GM18507 (cell line): ENCODE data around the gene BCR.

ENCODE experiments used
- DNase-seq: peaks from one replicate; pipeline ENCODE4 v3.0.0; 2011; ENCODE audit warnings: low read depth; ENCODE audit not compliant: insufficient read length; ENCODE audit errors: extremely low spot score
- FAIRE-seq: peaks from 2 replicates; lab custom pipeline; 2011; peaks lifted over from hg19 to GRCh38; lab: Jason Lieb, UNC

BCR gene

DNA sequence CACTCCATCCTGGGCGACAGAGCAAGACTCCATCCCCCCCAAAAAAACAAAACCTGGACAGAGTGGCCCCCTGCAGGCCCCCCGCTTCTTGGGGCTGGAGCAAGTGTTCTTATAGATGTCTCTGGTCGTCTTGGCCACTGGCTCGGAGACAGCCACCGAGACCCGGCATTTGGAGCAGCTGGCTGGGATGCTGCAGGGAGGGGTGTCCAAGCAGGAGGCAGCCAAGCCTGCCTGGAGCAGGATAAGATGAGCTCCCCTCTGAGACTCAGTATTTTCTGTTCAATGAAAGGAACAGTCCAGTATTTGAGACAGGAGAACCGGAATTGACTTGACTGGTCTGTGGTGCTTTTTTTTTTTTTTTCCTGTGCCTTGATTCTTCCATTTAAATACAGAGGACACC, 44.5 kb downstream of the BCR start:
- DNase-seq, result no peak
- no peak for FAIRE-seq

DNA sequence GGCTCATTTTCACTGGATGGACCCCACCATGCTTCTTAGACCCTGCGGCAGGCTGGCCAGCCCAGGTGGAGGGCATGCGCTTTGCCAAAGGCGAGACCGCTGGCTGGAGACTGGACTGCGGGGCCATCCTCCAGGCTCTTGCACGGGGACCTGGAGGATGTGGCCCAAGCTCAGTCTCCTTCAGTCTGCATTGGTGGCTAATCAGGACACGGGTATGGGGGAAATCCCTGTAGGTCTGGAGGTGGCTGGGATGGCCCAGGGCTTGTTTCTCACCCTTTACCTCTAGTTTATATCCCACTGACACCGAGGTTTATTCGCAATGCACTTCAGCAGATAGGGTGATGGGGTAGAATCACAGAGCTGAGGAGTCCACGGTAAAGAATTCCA, 45.0 kb downstream of the BCR start:
- FAIRE-seq (no peak), DNase-seq (no peak)

DNA sequence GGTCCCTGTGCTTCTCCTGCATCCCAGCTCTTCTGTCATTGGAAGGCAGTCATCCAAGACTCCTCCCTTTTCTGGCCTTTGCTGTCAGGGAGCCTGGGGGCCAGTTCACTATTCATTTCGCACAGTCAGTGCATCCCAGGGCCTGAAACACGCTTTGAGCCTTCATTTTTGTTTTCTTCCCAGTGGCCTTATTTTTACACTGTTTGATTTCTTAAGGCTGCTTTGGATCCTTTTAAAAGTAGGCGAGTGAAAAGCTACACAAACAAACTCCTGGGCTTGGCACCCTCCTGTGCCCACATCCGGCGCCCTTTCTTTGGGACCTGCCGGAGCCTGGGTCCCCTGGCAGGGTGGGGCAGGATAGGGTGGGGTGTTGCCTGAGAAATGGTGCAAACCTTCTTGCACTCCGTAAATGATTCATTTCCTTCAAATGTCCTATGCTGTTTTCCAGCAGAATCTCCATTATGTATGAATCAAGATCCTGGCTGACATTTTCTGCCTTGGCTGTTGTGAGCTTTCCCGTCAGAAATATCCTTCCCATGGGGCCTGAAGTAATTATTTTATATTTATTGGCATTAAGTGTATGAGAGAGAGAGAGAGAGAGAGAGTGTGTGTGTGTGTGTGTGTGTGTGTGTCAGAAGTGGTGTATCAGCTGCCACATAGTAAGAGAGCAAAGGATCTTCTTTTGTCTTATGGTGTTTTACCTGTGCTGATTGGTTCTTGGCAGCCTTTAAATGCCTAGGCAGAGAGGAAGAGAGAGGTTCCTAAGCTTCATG, 45.6 kb downstream of the BCR start:
- FAIRE-seq, result no peak
- no peak for DNase-seq

DNA sequence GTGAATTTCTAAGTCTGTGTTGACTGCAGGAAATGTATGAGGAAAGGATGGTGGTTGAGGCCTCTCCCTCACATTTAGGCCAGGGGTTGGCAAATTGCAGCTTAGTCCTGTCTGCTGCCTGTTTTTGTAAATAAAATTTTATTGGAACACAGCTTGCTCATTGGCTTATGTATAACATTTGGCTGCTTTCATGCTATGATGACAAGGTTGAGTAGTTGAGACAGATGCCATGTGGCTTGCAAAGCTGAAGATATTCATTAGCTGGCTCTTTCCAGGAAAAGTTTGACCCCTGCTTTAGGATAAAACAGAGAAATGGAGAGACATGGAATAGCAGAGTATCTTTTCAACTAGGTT, 46.2 kb downstream of the BCR start:
- FAIRE-seq, result no peak
- no peak for DNase-seq

DNA sequence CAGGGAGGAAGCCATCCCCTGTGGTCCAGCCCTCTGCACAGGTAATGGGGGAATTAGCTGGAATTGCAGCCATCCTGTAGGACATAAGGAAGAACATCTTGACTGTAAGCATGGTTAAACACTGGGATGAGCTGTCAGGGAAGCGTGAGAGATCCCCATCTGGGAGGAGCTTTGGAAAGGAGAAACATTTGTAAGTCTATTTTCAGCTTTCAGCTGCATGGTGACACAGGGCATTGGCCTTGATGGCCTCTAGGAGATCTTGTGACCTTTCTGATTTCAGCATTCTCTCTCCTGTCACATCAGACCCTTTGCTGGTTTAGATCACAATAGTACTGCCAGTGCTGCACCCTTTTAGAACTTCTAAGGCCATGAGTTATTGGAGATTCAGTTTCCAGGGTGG, 47.1 kb downstream of the BCR start:
- no peak for DNase-seq
- no peak for FAIRE-seq

DNA sequence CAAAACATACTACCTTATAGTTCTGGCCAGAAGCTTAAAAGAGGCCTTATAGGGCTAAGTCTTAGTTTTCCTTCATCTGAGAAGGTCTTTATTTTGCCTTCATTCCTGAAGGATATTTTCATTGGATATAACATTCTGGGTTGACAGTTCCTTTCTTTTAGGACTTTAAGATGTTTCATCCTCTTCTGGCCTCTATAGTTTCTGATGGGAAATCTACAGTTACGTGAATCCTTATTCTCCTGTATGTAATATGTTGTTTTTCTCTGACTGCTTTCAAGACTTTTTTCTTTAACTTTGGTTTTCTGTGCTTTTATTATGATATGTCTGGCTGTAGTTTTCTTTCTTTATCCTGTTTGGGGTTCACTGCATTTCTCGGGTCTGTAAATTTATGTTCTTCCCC, 48.2 kb downstream of the BCR start:
- FAIRE-seq (no peak), DNase-seq (no peak)

DNA sequence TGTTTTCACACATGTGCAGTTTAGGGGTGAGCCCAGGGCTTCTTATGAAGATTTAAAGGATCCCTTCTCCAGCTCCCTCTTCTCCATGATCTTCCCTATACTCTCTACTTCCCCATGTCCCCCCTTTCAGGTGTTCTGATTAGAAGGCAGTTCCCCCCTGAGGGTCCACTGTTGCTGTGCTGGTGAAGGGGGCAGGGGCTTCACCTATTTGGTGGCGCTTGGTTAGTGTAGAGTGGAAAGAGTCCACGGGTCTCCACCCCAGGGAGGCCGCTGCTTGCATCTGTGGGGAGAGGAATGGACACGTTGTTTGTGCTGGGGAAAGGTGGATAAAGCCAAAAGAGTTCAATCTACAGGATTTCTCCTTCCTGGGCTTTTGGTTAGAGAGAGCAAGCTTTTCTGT, 49.3 kb downstream of the BCR start:
- DNase-seq (no peak), FAIRE-seq (no peak)

DNA sequence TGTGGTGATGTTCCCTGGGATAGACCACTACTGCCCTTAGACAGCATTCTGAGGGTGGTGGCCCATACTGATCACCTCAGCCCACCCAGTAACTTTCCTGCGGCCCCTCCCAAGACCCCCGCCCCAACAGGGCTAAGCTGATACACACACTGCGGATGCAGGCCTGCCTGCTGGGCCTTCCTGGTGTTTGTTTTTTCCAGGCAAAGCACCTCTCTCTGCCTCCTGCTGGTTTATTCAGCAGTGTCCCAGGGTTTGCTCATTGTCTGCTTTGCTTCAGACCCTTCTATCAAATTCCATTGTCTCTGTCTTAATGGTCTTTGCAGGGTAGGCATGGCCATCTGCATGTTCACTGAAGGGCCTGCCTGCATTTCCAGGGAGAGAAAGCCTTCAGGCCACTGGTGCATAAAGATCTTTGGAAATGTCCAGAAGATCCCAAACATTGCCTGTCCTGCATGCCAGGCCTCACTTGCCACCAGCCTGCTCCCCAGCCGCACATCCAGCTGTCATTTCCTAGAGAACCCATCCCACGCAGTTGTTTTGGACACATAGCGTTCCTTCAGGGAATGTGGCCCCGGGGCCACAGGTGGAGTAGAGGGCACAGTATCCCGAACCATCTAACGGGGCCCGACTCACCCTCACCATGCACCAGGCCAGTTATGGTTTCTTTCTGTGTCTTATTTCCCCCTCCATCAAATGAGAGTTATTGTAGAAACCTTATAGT, 50.2 kb downstream of the BCR start:
- no peak for FAIRE-seq

DNA sequence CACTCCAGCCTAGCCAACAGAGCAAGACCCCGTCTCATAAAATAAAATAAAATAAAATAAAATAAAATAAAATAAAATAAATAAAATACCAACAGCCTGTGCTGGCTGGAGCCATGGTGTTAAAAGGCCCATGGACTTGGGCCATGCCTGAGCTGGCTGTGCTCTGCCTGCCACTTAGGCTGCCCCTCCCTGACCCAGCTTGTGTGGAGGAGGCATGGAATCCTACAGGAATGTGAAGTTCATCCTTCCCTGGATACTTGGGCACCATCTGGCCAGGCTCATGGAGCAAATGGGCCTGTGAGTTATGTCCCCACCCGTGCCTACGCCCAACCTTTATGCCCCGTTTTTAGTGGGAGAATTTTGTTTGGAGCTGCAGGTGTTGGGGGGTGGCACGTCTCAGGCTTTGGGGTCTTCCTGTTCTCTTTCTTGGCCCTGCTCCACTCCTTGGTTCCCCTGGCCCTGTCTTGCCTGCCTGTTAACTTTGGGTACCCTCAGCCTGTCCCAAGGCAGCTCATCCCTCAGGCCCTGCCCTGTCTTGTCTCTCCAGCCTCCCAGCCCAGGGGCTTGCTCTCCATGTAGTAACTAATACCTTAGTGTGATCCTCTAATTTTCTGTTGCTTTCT, 51.3 kb downstream of the BCR start:
- DNase-seq, result no peak

More for the DNA sequence above, 50.2 kb downstream of the BCR start:
- no peak for DNase-seq

DNA sequence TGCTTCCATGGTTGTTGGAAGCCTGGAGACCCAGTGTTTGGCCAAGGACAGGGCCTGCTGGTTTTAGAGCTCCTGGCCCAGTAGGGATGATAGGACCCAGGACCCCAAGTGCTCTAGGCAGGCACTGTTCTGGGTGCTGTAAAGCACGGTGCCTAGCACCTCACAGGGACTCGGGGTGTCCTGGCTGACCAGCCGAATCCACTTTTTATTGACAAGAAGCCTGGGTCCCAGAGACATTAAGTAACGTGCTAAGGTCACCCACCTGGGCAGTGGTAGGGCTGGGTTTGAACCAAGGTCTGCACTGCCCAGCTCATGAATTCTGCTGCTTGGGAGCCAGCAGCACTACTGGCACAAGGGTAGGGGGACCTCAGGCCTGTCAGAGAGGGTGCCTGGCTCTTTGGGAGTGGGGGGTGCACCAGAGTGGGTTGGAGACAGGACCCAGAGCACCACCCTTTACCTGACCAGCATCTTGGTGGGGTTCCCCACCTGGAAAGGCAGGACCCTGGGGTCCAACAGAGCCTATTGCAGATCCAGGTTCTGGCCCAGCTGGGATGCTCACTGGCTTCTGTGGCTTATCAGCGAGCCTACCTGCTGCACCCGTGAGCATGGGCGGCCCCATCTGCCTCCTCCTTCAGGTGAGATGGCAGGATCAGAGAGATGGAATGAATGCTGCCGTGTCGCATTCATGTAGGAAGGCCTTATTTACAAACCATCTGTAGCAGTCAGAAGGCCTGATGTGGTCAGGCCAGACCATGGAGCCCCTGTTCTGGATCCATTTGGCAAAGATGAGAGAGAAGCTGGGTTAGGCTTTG, 52.0 kb downstream of the BCR start:
- DNase-seq, result no peak
- no peak for FAIRE-seq

More for the DNA sequence above, 51.3 kb downstream of the BCR start:
- FAIRE-seq, result no peak

DNA sequence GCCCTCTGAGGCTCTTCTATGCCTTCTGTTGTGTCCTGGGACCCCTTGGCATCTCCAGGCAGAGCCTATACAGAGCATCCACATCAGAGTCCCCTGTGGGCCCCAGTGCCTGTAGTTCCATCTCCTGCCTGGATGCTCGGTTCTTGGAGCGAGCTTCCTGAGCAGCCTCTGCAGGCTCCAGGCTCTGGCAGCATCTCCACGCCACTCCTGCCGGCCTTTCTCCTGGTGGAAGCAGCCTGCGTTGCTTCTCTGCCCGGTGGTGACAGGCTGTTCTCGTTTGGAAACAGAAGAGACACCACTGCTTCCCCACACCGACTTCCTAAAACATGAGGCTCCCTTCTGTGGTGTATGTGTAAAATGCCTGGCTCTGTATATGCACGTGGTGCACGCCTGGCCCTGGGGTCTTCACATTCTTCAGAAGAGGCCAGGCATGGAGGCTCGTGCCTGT, 52.8 kb downstream of the BCR start:
- FAIRE-seq (no peak), DNase-seq (no peak)

DNA sequence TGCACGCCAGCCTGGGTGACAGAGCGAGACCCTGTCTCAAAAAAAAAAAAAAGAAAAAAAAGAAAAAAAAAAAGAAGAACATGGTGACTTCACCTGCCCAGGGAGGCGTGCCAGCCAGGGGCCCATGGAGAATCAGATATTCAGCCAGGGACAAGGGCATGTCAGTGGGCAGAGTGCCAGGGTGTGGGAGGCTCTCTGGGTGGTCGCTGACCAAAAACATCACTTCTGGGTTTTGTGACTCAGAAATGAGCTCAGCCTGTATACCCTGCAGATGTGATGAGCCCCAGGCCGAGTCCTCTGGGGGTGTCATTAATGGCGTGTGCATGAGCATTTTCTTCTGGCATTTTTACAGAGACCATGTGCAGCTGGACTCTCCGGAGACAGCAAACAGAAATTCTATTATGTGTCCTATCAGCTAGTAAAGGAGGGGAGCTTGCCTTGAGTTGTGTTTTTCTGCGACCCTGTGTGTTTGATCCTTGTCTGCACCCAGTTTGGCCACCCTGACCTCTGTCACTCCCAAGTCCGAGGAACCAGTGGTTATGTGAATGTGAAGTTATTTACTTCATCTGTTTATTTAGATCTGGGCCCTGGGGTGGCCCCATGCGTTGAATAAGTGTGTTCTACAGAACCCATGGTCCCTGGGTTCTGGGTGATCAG, 53.6 kb downstream of the BCR start:
- no peak for FAIRE-seq
- no peak for DNase-seq

DNA sequence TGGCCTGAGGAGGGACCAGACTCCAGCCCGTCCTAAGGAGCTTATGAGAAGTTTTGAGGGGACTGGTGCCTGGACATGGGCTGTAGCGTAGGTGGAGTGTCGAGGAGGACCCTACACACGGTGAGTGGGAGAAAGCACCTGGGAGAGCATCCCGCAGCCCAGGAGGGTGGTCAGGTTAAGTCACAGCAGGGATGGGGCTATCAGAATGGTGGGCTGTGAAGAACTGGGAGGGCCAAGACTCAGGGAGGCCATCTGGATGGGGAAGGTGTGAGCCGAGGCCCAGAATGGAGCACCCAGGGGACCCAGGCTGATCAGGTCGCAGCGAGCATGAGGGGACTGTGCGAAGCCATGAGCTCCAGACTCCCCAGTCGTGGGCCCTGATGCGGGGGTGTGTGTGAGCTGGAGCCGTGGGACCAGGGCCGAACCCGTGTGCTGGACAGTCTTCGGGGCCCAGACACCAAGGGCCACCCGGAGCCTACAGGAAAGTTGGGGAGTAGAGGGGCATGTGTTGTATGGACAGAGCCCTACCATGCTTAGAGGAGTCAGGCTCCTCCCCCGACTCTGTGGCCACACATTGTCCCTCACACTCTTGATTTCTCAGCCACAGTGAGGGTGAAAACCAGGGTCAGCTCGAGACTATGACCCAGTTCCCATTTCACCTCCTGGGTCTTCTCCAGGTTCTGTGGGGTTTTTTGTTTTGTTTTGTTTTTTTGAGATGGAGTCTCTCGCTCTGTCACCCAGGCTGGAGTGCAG, 54.3 kb downstream of the BCR start:
- DNase-seq (no peak), FAIRE-seq (no peak)

DNA sequence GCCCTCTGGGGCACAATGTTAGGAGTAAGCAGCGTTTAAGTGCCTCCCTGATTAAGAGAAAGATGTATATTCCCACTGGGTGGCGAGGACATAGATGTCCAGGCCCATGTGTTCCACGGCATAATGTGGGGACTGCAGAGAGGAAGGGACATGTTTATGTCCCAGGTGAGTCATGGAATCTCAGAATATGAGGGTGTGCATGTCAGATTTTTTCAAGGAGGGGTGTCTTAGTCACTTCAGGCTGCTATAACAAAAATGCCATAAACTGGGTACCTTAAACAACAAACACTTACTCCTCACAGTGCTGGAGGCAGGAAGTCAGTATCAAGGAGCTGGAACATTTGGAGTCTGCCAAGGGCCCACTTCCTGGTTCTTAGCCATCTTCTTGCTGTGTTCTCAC, 55.1 kb downstream of the BCR start:
- FAIRE-seq, result no peak

DNA sequence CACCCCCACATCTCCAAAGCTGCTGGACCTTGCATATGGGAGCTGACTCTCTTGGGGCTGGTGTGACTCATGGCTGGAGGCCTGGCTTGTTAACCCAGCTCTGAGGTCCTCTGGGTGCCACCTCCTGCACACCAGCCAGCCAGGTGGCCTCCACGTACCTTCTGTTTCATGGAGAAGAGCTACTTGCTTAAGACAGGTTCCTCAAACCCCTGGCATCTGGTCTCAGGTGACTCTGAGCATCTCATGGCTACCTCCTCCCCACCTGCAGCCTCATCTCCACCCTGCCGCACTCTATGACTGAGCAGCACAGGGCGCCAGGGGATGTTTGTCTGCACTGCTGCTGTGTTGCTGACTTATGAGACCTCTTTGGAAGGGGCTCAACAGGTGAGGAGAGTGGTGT, 55.7 kb downstream of the BCR start:
- no peak for DNase-seq
- FAIRE-seq, result no peak

More for the DNA sequence above, 55.1 kb downstream of the BCR start:
- DNase-seq, result no peak

DNA sequence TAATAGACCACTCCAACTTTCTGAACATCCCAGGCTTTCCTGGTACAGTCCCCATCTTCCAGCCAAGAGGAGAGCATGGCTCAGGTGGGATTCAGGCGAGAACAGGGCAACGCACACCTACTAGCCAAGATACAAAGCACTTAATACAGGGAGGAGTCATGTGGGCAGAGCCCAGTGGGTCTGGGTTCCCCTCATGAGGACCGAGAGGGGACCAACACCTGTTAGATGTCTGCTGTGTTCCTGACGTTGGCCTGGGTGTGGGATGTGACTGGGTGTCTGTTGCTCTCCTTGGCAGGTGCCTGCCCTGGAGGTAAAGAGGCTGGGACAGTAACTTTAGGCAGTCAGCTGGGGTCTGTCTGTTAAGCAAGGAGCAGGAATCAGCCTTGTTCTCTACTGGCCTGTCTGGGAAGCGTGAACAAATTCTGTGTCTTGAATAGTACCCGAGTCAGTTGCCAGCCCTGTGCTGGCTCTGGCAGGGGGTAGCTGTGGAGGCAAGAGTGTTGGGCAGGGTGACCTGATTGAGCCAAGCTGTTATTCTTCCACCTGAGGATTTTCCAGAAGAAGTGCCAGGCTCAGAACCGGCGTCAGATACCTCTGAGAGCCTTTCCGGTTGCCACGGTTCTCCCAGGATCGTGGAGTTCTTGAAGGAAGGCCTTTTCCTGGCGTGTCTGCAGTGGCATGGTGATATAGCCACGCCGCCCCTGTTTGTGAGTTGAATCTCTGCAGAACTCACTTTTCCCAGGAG, 56.3 kb downstream of the BCR start:
- DNase-seq (no peak), FAIRE-seq (no peak)

DNA sequence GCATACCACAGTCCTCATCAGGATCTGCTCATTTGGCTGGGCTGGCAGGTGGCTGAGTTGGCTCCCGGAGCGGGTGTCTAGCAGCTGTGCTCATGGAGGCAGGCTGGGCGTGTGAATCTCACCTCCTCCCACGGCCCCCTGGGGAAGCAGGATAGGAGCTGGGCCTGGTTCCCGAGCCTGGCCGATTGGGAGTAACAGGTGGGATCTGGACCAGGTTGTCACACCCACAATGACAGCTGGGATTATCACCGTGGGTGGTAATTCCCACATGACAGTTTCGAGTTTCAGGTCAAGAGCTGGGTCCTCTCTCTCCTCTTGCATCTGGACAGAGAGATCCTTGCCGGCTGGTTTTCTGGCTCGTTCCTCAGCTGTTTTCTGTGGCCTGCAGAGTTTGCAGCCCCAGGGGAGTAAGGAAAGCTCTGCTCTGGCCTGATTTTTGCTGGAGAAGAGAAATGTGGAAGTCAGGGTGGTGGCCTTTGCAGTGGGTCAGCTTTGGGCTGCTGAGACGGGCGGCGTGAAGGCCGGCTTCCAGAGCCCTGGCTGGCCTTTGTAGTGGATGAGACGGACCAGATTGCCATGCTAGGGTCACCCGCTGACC, 57.0 kb downstream of the BCR start:
- FAIRE-seq (no peak), DNase-seq (no peak)

DNA sequence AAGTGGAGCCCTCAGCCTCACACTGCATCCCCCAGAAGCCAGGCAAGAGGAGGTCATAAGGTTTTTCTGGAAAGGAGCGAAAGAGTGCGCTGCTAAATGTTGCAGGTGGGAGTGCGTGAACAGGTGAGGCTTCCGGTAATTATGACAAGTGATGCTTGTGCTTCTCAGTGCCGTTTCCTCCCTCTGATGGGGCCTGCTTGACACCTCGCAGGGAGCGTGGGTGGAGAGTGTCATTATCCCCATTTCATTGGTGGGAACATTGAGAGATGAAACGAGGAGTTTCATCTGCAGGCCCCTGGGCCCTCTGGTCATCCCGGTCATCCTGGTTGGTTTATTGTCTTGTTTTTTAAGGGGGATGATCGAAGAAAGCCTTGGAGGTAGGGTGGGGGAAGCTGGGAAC, 57.5 kb downstream of the BCR start:
- DNase-seq (no peak), FAIRE-seq (no peak)
